Mesenchymal stem cell (in vitro differentiated cells and primary cell): Measurements from ENCODE around the gene C5orf52.

Source experiments
- DNase-seq: peaks from one replicate; pipeline ENCODE4 v3.0.0-alpha.2; 2013
- H2AFZ ChIP-seq: one replicate; pipeline ENCODE4 v1.6.1; 2013; ENCODE audit warnings: low read depth, mild to moderate bottlenecking, control low read depth, inconsistent platforms, low read length, moderate library complexity
- H2AK5ac ChIP-seq: 2 replicates; pipeline ENCODE4 v1.6.1; 2013; ENCODE audit warnings: low read length, moderate library complexity, mild to moderate bottlenecking, inconsistent platforms; ENCODE audit not compliant: severe bottlenecking
- H2BK120ac ChIP-seq: one replicate; pipeline ENCODE4 v1.6.1; 2013; ENCODE audit warnings: low read depth, mild to moderate bottlenecking, inconsistent platforms, low read length, moderate library complexity
- H2BK12ac ChIP-seq, 2 experiments: one replicate each; pipeline ENCODE4 v1.6.1; 2013; ENCODE audit warnings: inconsistent platforms in 2 of 2, low read length in 2 of 2, mild to moderate bottlenecking in 2 of 2, moderate library complexity in 2 of 2, control low read depth in 1 of 2
- H2BK15ac ChIP-seq: one replicate; pipeline ENCODE4 v1.6.1; 2013; ENCODE audit warnings: mild to moderate bottlenecking, low read depth, inconsistent platforms; ENCODE audit not compliant: poor library complexity, severe bottlenecking
- H2BK5ac ChIP-seq: 2 replicates; pipeline ENCODE4 v1.6.1; 2013; ENCODE audit warnings: low read depth, mild to moderate bottlenecking, low read length, control low read depth, inconsistent platforms; ENCODE audit not compliant: poor library complexity, severe bottlenecking
- H3K14ac ChIP-seq, 2 experiments: one replicate each; pipeline ENCODE4 v1.6.1; 2013; ENCODE audit warnings: inconsistent platforms in 2 of 2, low read length in 2 of 2, control low read depth in 1 of 2, mild to moderate bottlenecking in 1 of 2, moderate library complexity in 1 of 2
- H3K18ac ChIP-seq, 2 experiments: one replicate each; pipeline ENCODE4 v1.6.1; 2013; ENCODE audit warnings: inconsistent platforms in 2 of 2, low read length in 2 of 2, control low read depth in 1 of 2, low read depth in 1 of 2, mild to moderate bottlenecking in 1 of 2
- H3K23ac ChIP-seq, 2 experiments: one replicate each; pipeline ENCODE4 v1.6.1; 2013; ENCODE audit warnings: inconsistent platforms in 2 of 2, low read length in 2 of 2, mild to moderate bottlenecking in 2 of 2, moderate library complexity in 2 of 2, control low read depth in 1 of 2
- H3K27ac ChIP-seq: 2 replicates; pipeline ENCODE4 v1.5.1; 2013; ENCODE audit warnings: mild to moderate bottlenecking, moderate library complexity, low read length, control low read depth, inconsistent platforms; ENCODE audit not compliant: poor library complexity, severe bottlenecking
- H3K27me3 ChIP-seq, 2 experiments: 2 replicates each; pipeline versions ENCODE4 v1.6.1 to v1.7.0; 2013; ENCODE audit warnings: low read length in 2 of 2, mild to moderate bottlenecking in 2 of 2, moderate library complexity in 2 of 2, control low read depth in 1 of 2, inconsistent platforms in 1 of 2; ENCODE audit not compliant: control insufficient read depth in 1 of 2, insufficient read depth in 1 of 2
- H3K36me3 ChIP-seq, 2 experiments: 2 replicates each; pipeline versions ENCODE4 v1.6.1 to v1.7.0; 2013; ENCODE audit warnings: low read length in 2 of 2, control low read depth in 1 of 2, inconsistent platforms in 1 of 2, low read depth in 1 of 2, mild to moderate bottlenecking in 1 of 2; ENCODE audit not compliant: insufficient read depth in 2 of 2, control insufficient read depth in 1 of 2
- H3K4ac ChIP-seq, 2 experiments: one replicate each; pipeline ENCODE4 v1.6.1; 2013; ENCODE audit warnings: inconsistent platforms in 2 of 2, low read length in 2 of 2, mild to moderate bottlenecking in 2 of 2, moderate library complexity in 2 of 2, control low read depth in 1 of 2, low read depth in 1 of 2
- H3K4me1 ChIP-seq: 2 replicates; pipeline ENCODE4 v1.6.1; 2013; ENCODE audit warnings: low read depth, low read length, control low read depth; ENCODE audit not compliant: control insufficient read depth, insufficient read depth
- H3K4me2 ChIP-seq: 2 replicates; pipeline ENCODE4 v1.6.1; 2013; ENCODE audit warnings: low read length, mild to moderate bottlenecking, inconsistent platforms; ENCODE audit not compliant: poor library complexity, severe bottlenecking
- H3K4me3 ChIP-seq, 2 experiments: 2 replicates each; pipeline versions ENCODE4 v1.5.1 to v1.7.0; 2013; ENCODE audit warnings: low read length in 2 of 2, mild to moderate bottlenecking in 2 of 2, control low read depth in 1 of 2, low read depth in 1 of 2; ENCODE audit not compliant: insufficient read depth in 1 of 2
- H3K79me1 ChIP-seq: replicated peaks from 2 replicates; pipeline ENCODE4 v1.6.1; 2013; ENCODE audit warnings: mild to moderate bottlenecking, control low read depth, low read length, inconsistent platforms; ENCODE audit not compliant: poor library complexity, severe bottlenecking
- H3K9ac ChIP-seq: 2 replicates; pipeline ENCODE4 v1.7.0; 2013; ENCODE audit warnings: mild to moderate bottlenecking, low read length, moderate library complexity
- H3K9me3 ChIP-seq: 2 replicates; pipeline ENCODE4 v1.7.0; 2013; ENCODE audit warnings: mild to moderate bottlenecking, low read length; ENCODE audit not compliant: control insufficient read depth
- H4K8ac ChIP-seq: one replicate; pipeline ENCODE4 v1.6.1; 2013; ENCODE audit warnings: inconsistent platforms, mild to moderate bottlenecking, low read length, moderate library complexity
- H4K91ac ChIP-seq: one replicate; pipeline ENCODE4 v1.6.1; 2013; ENCODE audit warnings: mild to moderate bottlenecking, low read length, inconsistent platforms
- WGBS: methylation state at CpG from one replicate; pipeline ENCODE4 v1.1.7; 2013; ENCODE audit warnings: mixed read lengths; 5-methylcytosine and 5-hydroxymethylcytosine counted together

The C5orf52 gene

DNA sequence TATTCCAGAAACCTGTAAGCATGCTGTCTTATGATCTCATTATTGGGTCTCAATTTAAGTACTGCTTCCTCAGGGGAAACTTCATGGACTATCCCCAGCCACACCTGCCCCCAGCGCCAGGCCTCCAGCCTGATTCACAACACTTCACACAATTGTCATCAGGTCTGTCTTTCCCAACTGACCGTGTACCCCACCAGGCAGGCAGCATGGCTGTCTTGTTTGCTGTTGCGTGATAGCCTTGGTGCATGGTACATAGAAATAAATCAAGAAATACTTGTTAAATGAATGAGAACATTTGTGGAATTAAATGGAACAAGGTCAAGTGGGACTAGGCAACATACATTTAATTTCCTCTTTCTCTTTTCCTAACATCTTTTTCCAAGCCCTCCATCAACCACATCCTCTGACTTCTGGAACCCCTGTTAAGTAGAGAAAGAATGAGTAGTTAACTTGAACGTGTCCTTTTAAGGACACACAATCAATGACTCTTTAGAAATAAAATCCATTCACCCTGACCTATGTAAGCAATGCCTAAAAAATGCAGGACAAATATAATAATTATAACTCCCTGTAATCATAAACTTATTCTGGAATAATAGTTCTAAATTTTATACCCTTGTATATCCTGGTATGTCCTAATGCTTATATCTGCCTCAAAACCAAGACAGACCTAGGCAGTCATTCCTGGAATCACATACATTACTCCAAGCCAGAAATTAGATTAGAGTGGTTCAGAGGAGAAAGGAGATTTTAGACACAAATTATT lies 42.7 kb downstream of the C5orf52 start:
- Histone ChIP-seq H2AK5ac (no peak overlapping the region), H2AFZ (no peak overlapping the region), H3K9ac (no peak overlapping the region), H3K27me3 (no peaks in the 10 kb centered on the region), H3K14ac (no peak overlapping the region), H3K4ac (no peak overlapping the region), H3K18ac (no peak overlapping the region), H3K4me2 (no peak overlapping the region), H3K4me1 (no peaks in the 10 kb centered on the region), H2BK12ac (no peak overlapping the region), H2BK15ac (no peak overlapping the region), H3K79me1 (no peaks in the 10 kb centered on the region), H4K8ac (no peak overlapping the region), H2BK120ac (no peak overlapping the region), H3K36me3 (no peaks in the 10 kb centered on the region), H3K27ac (no peak overlapping the region), H3K4me3 (no peak overlapping the region), H3K9me3 (no peaks in the 10 kb centered on the region), H3K23ac (no peak overlapping the region), H2BK5ac (no peak overlapping the region), H4K91ac (no peak overlapping the region)
- peak; percentile 20 for DNase-seq
- 87% methylated on average over 3 of the region's 4 CpGs for WGBS

- no peak overlapping the region for H3K27ac ChIP-seq
- no peak overlapping the region for H3K23ac ChIP-seq
- no peak overlapping the region for H2AK5ac ChIP-seq
- no peaks in the 10 kb centered on the region for H3K9me3 ChIP-seq
- no peak overlapping the region for H2BK15ac ChIP-seq
- no peak overlapping the region for H3K9ac ChIP-seq
- H3K4me1 ChIP-seq, result no peaks in the 10 kb centered on the region
- no peaks in the 10 kb centered on the region for H3K36me3 ChIP-seq
- DNase-seq, result no peak
- H3K14ac ChIP-seq, result no peak overlapping the region
- H2AFZ ChIP-seq, result no peak overlapping the region
- H4K8ac ChIP-seq, result no peak overlapping the region
- H3K18ac ChIP-seq, result no peak overlapping the region
- H3K4me3 ChIP-seq, result no peak overlapping the region
- no peak overlapping the region for H3K4me2 ChIP-seq
- no peak overlapping the region for H3K4ac ChIP-seq
- no peak overlapping the region for H2BK120ac ChIP-seq
- no peak overlapping the region for H2BK12ac ChIP-seq
- no peak overlapping the region for H2BK5ac ChIP-seq
- no peaks in the 10 kb centered on the region for H3K27me3 ChIP-seq
- H4K91ac ChIP-seq, result no peak overlapping the region
- H3K79me1 ChIP-seq, result no peaks in the 10 kb centered on the region
Measured at GRCh38 chr5:157714596-157714864, 43.2 kb downstream of the C5orf52 start.

DNA sequence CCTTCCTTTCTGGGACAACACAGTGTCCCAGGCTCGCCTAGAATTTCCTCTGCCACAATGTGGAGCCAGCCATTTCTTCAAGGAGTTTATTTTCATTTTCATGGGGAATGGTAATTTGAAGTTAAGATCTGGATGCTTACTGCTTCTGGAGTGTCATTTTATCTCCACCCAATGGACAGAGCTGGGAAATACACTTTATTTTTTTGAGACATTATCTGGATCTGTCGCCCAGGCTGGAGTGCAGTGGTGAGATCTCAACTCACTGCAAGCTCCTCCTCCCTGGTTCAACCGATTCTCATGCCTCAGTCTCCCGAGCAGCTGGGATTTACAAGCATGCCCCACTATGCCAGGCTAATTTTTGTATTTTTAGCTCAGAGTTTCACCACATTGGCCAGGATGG lies 47.2 kb downstream of the C5orf52 start:
- no peak overlapping the region for H3K23ac ChIP-seq
- H3K9me3 ChIP-seq, result no peaks in the 10 kb centered on the region
- H4K8ac ChIP-seq, result no peak overlapping the region
- H2AFZ ChIP-seq, result no peak overlapping the region
- no peak overlapping the region for H2BK5ac ChIP-seq
- H3K36me3 ChIP-seq, result no peaks in the 10 kb centered on the region
- H3K27me3 ChIP-seq, result no peaks in the 10 kb centered on the region
- H3K14ac ChIP-seq, result no peak overlapping the region
- peaks cover 3% of the 10 kb centered on the region for H3K79me1 ChIP-seq
- no peak overlapping the region for H3K4ac ChIP-seq
- no peaks in the 10 kb centered on the region for H3K4me1 ChIP-seq
- no peak overlapping the region for H3K4me3 ChIP-seq
- H4K91ac ChIP-seq, result no peak overlapping the region
- H2BK15ac ChIP-seq, result no peak overlapping the region
- H2AK5ac ChIP-seq, result no peak overlapping the region
- no peak overlapping the region for H3K27ac ChIP-seq
- DNase-seq, result peak; percentile 75
- no peak overlapping the region for H3K4me2 ChIP-seq
- no peak overlapping the region for H2BK120ac ChIP-seq
- H2BK12ac ChIP-seq, result no peak overlapping the region
- H3K9ac ChIP-seq, result peak overlapping the region; percentile 69
- WGBS, result 8% methylated on average over 4 of the region's 4 CpGs
- no peak overlapping the region for H3K18ac ChIP-seq

GRCh38 chr5:157719245-157719644 lies 47.9 kb downstream of the C5orf52 start:
- Histone ChIP-seq H3K79me1 (peaks cover 3% of the 10 kb centered on the region), H2AFZ (no peak overlapping the region), H3K18ac (no peak overlapping the region), H2BK12ac (no peak overlapping the region), H2BK5ac (no peak overlapping the region), H3K4me2 (no peak overlapping the region), H2BK120ac (no peak overlapping the region), H3K23ac (no peak overlapping the region), H3K14ac (no peak overlapping the region), H3K27me3 (no peaks in the 10 kb centered on the region), H2BK15ac (no peak overlapping the region), H3K27ac (no peak overlapping the region), H4K8ac (no peak overlapping the region), H3K4me3 (no peak overlapping the region), H2AK5ac (no peak overlapping the region), H4K91ac (no peak overlapping the region), H3K4me1 (no peaks in the 10 kb centered on the region), H3K9me3 (no peaks in the 10 kb centered on the region), H3K9ac (no peak overlapping the region), H3K4ac (no peak overlapping the region), H3K36me3 (no peaks in the 10 kb centered on the region)
- 92% methylated on average over 1 of the region's 2 CpGs for WGBS
- DNase-seq, result no peak
